Esophagus squamous epithelium (tissue), 4 donors: ENCODE data around the gene RAB11FIP5.

ENCODE experiments used
- CTCF ChIP-seq, 6 experiments: fragments of 450-650 bp in 4 of 6; fragments of 200-600 bp in 2 of 6; sonication (generic) in 2 of 6; IDR thresholded peaks; one replicate each; pipeline ENCODE4 v1.5.1; 2016 to 2019; ENCODE audit warnings: antibody characterized with exemption in 6 of 6, mild to moderate bottlenecking in 4 of 6, moderate library complexity in 4 of 6
- POLR2A ChIP-seq, 4 donors: fragments of 450-650 bp; IDR thresholded peaks; one replicate each; pipeline ENCODE4 v1.6.1; 2017; ENCODE audit warnings: antibody characterized with exemption in 4 of 4, mild to moderate bottlenecking in 4 of 4, moderate library complexity in 3 of 4

- TF ChIP-seq CTCF (IDR thresholded peaks at IDR 0.05) (no peak), POLR2A (IDR thresholded peaks at IDR 0.05) (no peak)
Measured at GRCh38 chr2:73099486-73099885, 13.3 kb downstream of the RAB11FIP5 start.
